KMS-11 (cell line): ENCODE data around the gene PEX14.

ENCODE experiments used
- H2AFZ ChIP-seq: fragments of 200-600 bp; sonication (generic); 2 replicates; pipeline ENCODE4 v1.6.1; 2016; ENCODE audit warnings: antibody characterized with exemption, mixed run types, low read depth
- H3K27ac ChIP-seq: fragments of 200-600 bp; sonication (generic); 2 replicates; pipeline ENCODE4 v1.6.1; 2016; ENCODE audit warnings: mild to moderate bottlenecking, mixed run types
- H3K27me3 ChIP-seq: fragments of 200-600 bp; sonication (generic); 2 replicates; pipeline ENCODE4 v1.6.1; 2017; ENCODE audit warnings: mild to moderate bottlenecking, low read depth, mixed run types, moderate library complexity; ENCODE audit not compliant: insufficient read depth
- H3K36me3 ChIP-seq: fragments of 200-600 bp; sonication (generic); 2 replicates; pipeline ENCODE4 v1.6.1; 2017; ENCODE audit warnings: mild to moderate bottlenecking, mixed run types; ENCODE audit not compliant: insufficient read depth
- H3K4me1 ChIP-seq: fragments of 200-600 bp; sonication (generic); 2 replicates; pipeline ENCODE4 v1.6.1; 2016; ENCODE audit warnings: mild to moderate bottlenecking, low read depth, mixed run types; ENCODE audit not compliant: poor library complexity, severe bottlenecking
- H3K4me2 ChIP-seq: fragments of 200-600 bp; sonication (generic); 2 replicates; pipeline ENCODE4 v1.7.0; 2016; ENCODE audit warnings: mild to moderate bottlenecking, mixed run types
- H3K4me3 ChIP-seq: fragments of 200-600 bp; sonication (generic); IDR thresholded peaks from 2 replicates; pipeline ENCODE4 v1.6.1; 2017; ENCODE audit warnings: low read depth, low read length, mixed read lengths; ENCODE audit not compliant: insufficient read depth
- H3K79me2 ChIP-seq: fragments of 200-600 bp; sonication (generic); 2 replicates; pipeline ENCODE4 v1.6.1; 2016; ENCODE audit warnings: low read depth, mixed run types; ENCODE audit not compliant: insufficient read depth
- H3K9ac ChIP-seq: fragments of 200-600 bp; sonication (generic); 2 replicates; pipeline ENCODE4 v1.6.1; 2016; ENCODE audit warnings: mild to moderate bottlenecking, mixed run types
- H4K20me1 ChIP-seq: fragments of 200-600 bp; sonication (generic); 2 replicates; pipeline ENCODE4 v1.6.1; 2016; ENCODE audit warnings: mild to moderate bottlenecking, mixed run types; ENCODE audit not compliant: insufficient read depth
- TF ChIP-seq, protein P1 (sequence below): fragments of 200-600 bp; sonication (generic); conservative IDR thresholded peaks from 2 replicates; pipeline ENCODE4 v1.6.1; 2017; ENCODE audit warnings: low read depth, mild to moderate bottlenecking, antibody characterized with exemption, low read length, moderate library complexity, mixed read lengths

PEX14 gene

DNA sequence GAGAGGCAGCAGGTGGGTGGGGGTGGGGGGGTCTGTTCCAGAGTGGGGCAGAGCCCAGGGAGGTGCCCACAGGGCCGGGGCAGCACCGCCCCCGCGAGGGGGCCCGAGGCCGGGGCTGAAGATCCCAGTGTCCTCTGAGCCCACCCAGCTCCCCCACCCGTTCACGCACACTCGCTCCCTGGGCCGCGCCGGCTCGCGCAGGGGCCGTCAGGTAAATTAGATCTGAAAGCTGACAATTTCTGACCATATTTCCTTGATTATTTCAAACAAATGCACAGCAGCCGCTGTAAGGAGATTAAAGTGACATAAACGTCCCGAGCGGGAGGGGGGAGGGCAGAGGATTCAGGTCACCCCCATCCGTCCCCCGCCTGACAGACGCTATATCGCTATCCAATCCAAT, 203.7 kb downstream of the PEX14 start:
- Histone ChIP-seq H3K9ac (no peak overlapping the region), H3K27me3 (peaks cover 96% of the 10 kb centered on the region), H4K20me1 (no peaks in the 10 kb centered on the region), H3K36me3 (no peaks in the 10 kb centered on the region), H3K4me3 (no peak overlapping the region), H3K79me2 (no peaks in the 10 kb centered on the region), H3K27ac (no peak overlapping the region), H3K4me2 (no peak overlapping the region), H2AFZ (no peak overlapping the region), H3K4me1 (no peaks in the 10 kb centered on the region)
- TF ChIP-seq, protein P1, sequence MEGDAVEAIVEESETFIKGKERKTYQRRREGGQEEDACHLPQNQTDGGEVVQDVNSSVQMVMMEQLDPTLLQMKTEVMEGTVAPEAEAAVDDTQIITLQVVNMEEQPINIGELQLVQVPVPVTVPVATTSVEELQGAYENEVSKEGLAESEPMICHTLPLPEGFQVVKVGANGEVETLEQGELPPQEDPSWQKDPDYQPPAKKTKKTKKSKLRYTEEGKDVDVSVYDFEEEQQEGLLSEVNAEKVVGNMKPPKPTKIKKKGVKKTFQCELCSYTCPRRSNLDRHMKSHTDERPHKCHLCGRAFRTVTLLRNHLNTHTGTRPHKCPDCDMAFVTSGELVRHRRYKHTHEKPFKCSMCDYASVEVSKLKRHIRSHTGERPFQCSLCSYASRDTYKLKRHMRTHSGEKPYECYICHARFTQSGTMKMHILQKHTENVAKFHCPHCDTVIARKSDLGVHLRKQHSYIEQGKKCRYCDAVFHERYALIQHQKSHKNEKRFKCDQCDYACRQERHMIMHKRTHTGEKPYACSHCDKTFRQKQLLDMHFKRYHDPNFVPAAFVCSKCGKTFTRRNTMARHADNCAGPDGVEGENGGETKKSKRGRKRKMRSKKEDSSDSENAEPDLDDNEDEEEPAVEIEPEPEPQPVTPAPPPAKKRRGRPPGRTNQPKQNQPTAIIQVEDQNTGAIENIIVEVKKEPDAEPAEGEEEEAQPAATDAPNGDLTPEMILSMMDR, result no peak

DNA sequence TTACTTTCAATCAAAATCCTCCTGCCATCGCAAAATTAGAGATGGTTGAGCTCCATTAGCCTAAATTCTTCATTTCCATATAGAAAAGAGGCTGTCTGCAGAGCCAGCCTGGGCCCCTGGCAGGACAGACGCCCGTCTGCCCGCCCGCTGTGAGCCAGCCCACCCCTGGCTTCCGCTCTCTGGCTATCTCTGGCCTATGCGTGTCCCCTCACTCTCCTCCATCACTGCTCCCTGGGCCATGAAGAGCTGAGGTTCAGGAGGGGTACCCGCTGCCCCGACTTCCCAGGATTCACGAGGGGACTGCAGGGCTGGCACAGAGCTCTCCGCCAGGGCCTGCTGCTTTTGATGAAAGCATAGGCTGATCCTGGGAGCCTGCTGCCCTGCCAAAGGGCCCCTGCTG, 204.1 kb downstream of the PEX14 start:
- Histone ChIP-seq H3K36me3 (no peaks in the 10 kb centered on the region), H3K27me3 (peaks cover 96% of the 10 kb centered on the region), H3K4me1 (no peaks in the 10 kb centered on the region), H3K9ac (no peak overlapping the region), H3K79me2 (no peaks in the 10 kb centered on the region), H4K20me1 (no peaks in the 10 kb centered on the region), H3K4me2 (no peak overlapping the region), H3K27ac (no peak overlapping the region), H3K4me3 (no peak overlapping the region), H2AFZ (no peak overlapping the region)
- TF ChIP-seq, protein P1, result no peak

DNA sequence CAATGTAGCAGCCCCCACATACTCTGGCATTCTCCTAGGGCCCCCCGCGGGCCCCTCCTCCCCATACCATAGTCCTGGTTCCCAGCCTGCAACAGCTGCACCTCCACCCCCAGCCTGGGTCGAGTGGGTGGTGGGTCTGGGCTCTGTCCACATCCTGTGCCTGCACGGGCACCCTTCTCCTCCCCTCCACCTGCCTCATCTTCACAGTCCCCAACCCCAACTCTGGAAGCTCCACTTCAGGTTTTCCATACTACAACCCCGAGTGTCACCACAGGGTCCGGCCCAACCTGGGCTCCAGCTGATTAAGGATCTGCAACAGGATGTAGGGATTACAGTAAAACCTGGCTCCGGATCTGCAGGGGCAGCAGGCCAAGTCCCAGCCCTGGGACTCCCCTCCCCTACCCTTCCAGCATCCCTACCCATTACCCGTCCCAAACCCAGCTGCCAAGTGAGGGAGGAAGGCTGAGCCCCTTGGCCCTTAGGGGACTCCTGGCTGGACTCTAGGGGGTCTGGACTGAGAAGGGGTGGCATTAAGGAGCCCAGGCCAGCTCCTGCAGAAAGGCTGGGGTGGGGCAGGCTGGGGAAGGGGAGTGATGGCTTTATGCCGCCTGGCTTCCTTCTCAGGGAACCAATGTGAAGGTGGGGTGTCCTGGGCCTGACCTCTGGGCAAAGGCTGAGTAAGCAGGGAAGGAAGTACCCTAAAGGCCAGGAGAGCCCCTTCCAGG, 204.9 kb downstream of the PEX14 start:
- Histone ChIP-seq H4K20me1 (no peaks in the 10 kb centered on the region), H3K36me3 (no peaks in the 10 kb centered on the region), H3K27ac (no peak overlapping the region), H3K4me2 (no peak overlapping the region), H3K4me3 (no peak overlapping the region), H3K27me3 (peaks cover 96% of the 10 kb centered on the region), H3K79me2 (no peaks in the 10 kb centered on the region), H3K9ac (no peak overlapping the region), H3K4me1 (no peaks in the 10 kb centered on the region), H2AFZ (no peak overlapping the region)
- TF ChIP-seq, protein P1, result no peak
